Measurements from ENCODE around the gene TMEM60.

GRCh38 chr7:77833136-77833535 is 34.9 kb upstream of the TMEM60 start:
- TF ChIP-seq CTCF (IDR thresholded peaks at IDR 0.05) (no peak), EP300 (IDR thresholded peaks at IDR 0.05) (no peak)
